ENCODE data around the gene MUC5AC.
"Not testable (repeated sequence)": the region's sequence is repeated elsewhere in the genome, so short reads cannot be mapped to it uniquely, and the experiment has no call there.

The MUC5AC gene

GRCh38 chr11:1208144-1208393 lies 50.3 kb downstream of the MUC5AC start:
- TF ChIP-seq CTCF (IDR thresholded peaks at IDR 0.05; ENCODE audit: low read depth, low read length), result no peak
- TF ChIP-seq MYC (IDR thresholded peaks at IDR 0.05; ENCODE audit: low read depth, low read length), result no peak
- TF ChIP-seq POLR2A (IDR thresholded peaks at IDR 0.05; ENCODE audit: extremely low read depth, insufficient read length), result no peak
- no peak for TF ChIP-seq MAX (IDR thresholded peaks at IDR 0.05; ENCODE audit: low read depth, low read length)
- peak; percentile 0 for DNase-seq (ENCODE audit: low read depth)
- no peak overlapping the region for H3K4me3 ChIP-seq (ENCODE audit: low read depth, low read length)

- DNase-seq (ENCODE audit: low read depth), result no peak
- H3K4me3 ChIP-seq (ENCODE audit: low read depth, low read length), result no peak overlapping the region
- no peak for TF ChIP-seq MYC (IDR thresholded peaks at IDR 0.05; ENCODE audit: low read depth, low read length)
Observed at GRCh38 chr11:1208394-1209261, 50.9 kb downstream of the MUC5AC start.

- TF ChIP-seq MYC (IDR thresholded peaks at IDR 0.05; ENCODE audit: low read depth, low read length) (no peak), POLR2A (IDR thresholded peaks at IDR 0.05; ENCODE audit: extremely low read depth, insufficient read length) (no peak), CTCF (IDR thresholded peaks at IDR 0.05; ENCODE audit: low read depth, low read length) (no peak), MAX (IDR thresholded peaks at IDR 0.05; ENCODE audit: low read depth, low read length) (no peak)
- DNase-seq (ENCODE audit: low read depth), result no peak
- no peak overlapping the region for H3K4me3 ChIP-seq (ENCODE audit: low read depth, low read length)
Observed at GRCh38 chr11:1209371-1210057, 51.8 kb downstream of the MUC5AC start.

- no peak for DNase-seq (ENCODE audit: low read depth)
- no peak overlapping the region for H3K4me3 ChIP-seq (ENCODE audit: low read depth, low read length)
- no peak for TF ChIP-seq CTCF (IDR thresholded peaks at IDR 0.05; ENCODE audit: low read depth, low read length)
- no peak for TF ChIP-seq MAX (IDR thresholded peaks at IDR 0.05; ENCODE audit: low read depth, low read length)
- no peak for TF ChIP-seq POLR2A (IDR thresholded peaks at IDR 0.05; ENCODE audit: extremely low read depth, insufficient read length)
- no peak for TF ChIP-seq MYC (IDR thresholded peaks at IDR 0.05; ENCODE audit: low read depth, low read length)
Observed at GRCh38 chr11:1211838-1212237, 54.1 kb downstream of the MUC5AC start.

- not testable (repeated sequence) for H3K4me3 ChIP-seq (ENCODE audit: low read depth, low read length); DNase-seq (ENCODE audit: low read depth)
Observed at GRCh38 chr11:1215826-1216225, 58.1 kb downstream of the MUC5AC start.

GRCh38 chr11:1217151-1217550 lies 59.4 kb downstream of the MUC5AC start:
- no peak overlapping the region for H3K4me3 ChIP-seq (ENCODE audit: low read depth, low read length)
- no peak for TF ChIP-seq POLR2A (IDR thresholded peaks at IDR 0.05; ENCODE audit: extremely low read depth, insufficient read length)
- no peak for TF ChIP-seq MYC (IDR thresholded peaks at IDR 0.05; ENCODE audit: low read depth, low read length)
- no peak for TF ChIP-seq MAX (IDR thresholded peaks at IDR 0.05; ENCODE audit: low read depth, low read length)
- TF ChIP-seq CTCF (IDR thresholded peaks at IDR 0.05; ENCODE audit: low read depth, low read length), result no peak
- DNase-seq (ENCODE audit: low read depth), result no peak

Measured in NB4 (cell line).